DOHH2 (cell line): ENCODE results near the gene PDZK1.
A peak's percentile ranks its signal among the peaks of the same experiment; 100 is the strongest.
"Not testable (repeated sequence)": the region's sequence is repeated elsewhere in the genome, so short reads cannot be mapped to it uniquely, and the experiment has no call there.

Experiments
- H3F3A ChIP-seq: fragments of 200-600 bp; sonication (generic), shearing (Covaris generic); 2 replicates; pipeline ENCODE4 v1.6.0; 2016; ENCODE audit warnings: antibody characterized with exemption, mild to moderate bottlenecking; ENCODE audit not compliant: control insufficient read depth, insufficient read depth
- H3K27ac ChIP-seq: fragments of 200-600 bp; sonication (generic); 2 replicates; pipeline ENCODE4 v1.5.1; 2014; ENCODE audit warnings: low read depth, mild to moderate bottlenecking, low read length, moderate library complexity
- H3K27me3 ChIP-seq: fragments of 200-600 bp; sonication (generic); 2 replicates; pipeline ENCODE4 v1.6.1; 2014; ENCODE audit warnings: mild to moderate bottlenecking, low read length, mixed read lengths; ENCODE audit not compliant: control insufficient read depth
- H3K36me3 ChIP-seq: fragments of 200-600 bp; sonication (generic); 2 replicates; pipeline ENCODE4 v1.6.1; 2014; ENCODE audit warnings: mild to moderate bottlenecking, low read length, moderate library complexity, mixed read lengths; ENCODE audit not compliant: control insufficient read depth
- H3K4me1 ChIP-seq: fragments of 200-600 bp; sonication (generic); 2 replicates; pipeline ENCODE4 v1.6.1; 2014; ENCODE audit warnings: mild to moderate bottlenecking, low read length, mixed read lengths; ENCODE audit not compliant: control insufficient read depth
- H3K4me2 ChIP-seq: fragments of 200-600 bp; sonication (generic); 2 replicates; pipeline ENCODE4 v1.6.0; 2014; ENCODE audit warnings: mild to moderate bottlenecking, low read length, moderate library complexity
- H3K4me3 ChIP-seq: fragments of 200-600 bp; sonication (generic); 2 replicates; pipeline ENCODE4 v1.5.1; 2014; ENCODE audit warnings: mild to moderate bottlenecking, low read length, mixed read lengths
- H3K79me2 ChIP-seq: fragments of 200-600 bp; sonication (generic); 2 replicates; pipeline ENCODE4 v1.6.1; 2014; ENCODE audit warnings: mild to moderate bottlenecking, low read length, mixed read lengths; ENCODE audit not compliant: control insufficient read depth
- H3K9me2 ChIP-seq: fragments of 200-600 bp; sonication (generic); replicated peaks from 2 replicates; pipeline ENCODE4 v1.6.1; 2014; ENCODE audit warnings: mild to moderate bottlenecking, low read length, mixed read lengths; ENCODE audit not compliant: control insufficient read depth
- H3K9me3 ChIP-seq: fragments of 200-600 bp; sonication (generic); 2 replicates; pipeline ENCODE4 v1.6.1; 2014; ENCODE audit warnings: antibody characterized with exemption, low read length, mixed read lengths; ENCODE audit not compliant: control insufficient read depth, insufficient read depth
- H4K20me1 ChIP-seq: fragments of 200-600 bp; sonication (generic); 2 replicates; pipeline ENCODE4 v1.6.0; 2014; ENCODE audit warnings: low read depth, mild to moderate bottlenecking, antibody characterized with exemption, low read length, moderate library complexity; ENCODE audit not compliant: control insufficient read depth, insufficient read depth
- EZH2phosphoT487 ChIP-seq: fragments of 200-600 bp; sonication (generic); IDR thresholded peaks from 2 replicates; pipeline ENCODE4 v1.6.1; 2017; ENCODE audit warnings: borderline replicate concordance, mild to moderate bottlenecking, antibody characterized with exemption, low read length, moderate library complexity, mixed read lengths
- TF ChIP-seq, protein P1 (sequence below): fragments of 200-600 bp; sonication (generic); IDR thresholded peaks from one replicate; pipeline ENCODE4 v1.5.1; 2014; ENCODE audit warnings: antibody characterized with exemption, mild to moderate bottlenecking, low read depth, low read length; ENCODE audit not compliant: poor library complexity, severe bottlenecking

The PDZK1 gene

DNA sequence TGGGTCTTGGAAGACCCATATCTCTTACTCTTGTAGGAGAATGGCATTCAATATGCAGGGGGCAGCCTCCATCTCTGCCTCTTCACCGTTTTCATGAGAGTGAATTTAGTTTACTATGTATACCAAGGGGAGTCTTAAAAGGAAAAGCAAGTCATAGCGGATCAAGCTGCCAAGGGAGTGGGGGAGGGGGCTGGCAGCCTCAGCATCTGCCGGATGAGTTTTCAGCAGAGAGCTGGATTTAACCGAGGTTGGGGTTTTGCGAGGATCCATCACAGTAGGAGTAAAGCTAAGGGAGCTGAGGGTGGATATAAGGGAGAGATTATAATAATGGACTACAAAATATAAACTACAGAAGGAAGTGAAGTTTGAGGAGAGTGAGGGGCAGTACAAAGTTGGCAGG lies 22.0 kb upstream of the PDZK1 start:
- Histone ChIP-seq H3K36me3 (no peaks in the 10 kb centered on the region), H3K4me2 (no peak overlapping the region), H3K27ac (no peak overlapping the region), H3K9me2 (no peaks in the 10 kb centered on the region), H3K9me3 (no peaks in the 10 kb centered on the region), H4K20me1 (peaks cover 3% of the 10 kb centered on the region; the same call in 1 of the 2 replicates), H3K27me3 (no peaks in the 10 kb centered on the region), H3K79me2 (no peaks in the 10 kb centered on the region), H3F3A (no peaks in the 10 kb centered on the region), H3K4me3 (no peak overlapping the region), H3K4me1 (no peaks in the 10 kb centered on the region)
- TF ChIP-seq, protein P1, sequence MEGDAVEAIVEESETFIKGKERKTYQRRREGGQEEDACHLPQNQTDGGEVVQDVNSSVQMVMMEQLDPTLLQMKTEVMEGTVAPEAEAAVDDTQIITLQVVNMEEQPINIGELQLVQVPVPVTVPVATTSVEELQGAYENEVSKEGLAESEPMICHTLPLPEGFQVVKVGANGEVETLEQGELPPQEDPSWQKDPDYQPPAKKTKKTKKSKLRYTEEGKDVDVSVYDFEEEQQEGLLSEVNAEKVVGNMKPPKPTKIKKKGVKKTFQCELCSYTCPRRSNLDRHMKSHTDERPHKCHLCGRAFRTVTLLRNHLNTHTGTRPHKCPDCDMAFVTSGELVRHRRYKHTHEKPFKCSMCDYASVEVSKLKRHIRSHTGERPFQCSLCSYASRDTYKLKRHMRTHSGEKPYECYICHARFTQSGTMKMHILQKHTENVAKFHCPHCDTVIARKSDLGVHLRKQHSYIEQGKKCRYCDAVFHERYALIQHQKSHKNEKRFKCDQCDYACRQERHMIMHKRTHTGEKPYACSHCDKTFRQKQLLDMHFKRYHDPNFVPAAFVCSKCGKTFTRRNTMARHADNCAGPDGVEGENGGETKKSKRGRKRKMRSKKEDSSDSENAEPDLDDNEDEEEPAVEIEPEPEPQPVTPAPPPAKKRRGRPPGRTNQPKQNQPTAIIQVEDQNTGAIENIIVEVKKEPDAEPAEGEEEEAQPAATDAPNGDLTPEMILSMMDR, result no peak
- no peak for TF ChIP-seq EZH2phosphoT487

DNA sequence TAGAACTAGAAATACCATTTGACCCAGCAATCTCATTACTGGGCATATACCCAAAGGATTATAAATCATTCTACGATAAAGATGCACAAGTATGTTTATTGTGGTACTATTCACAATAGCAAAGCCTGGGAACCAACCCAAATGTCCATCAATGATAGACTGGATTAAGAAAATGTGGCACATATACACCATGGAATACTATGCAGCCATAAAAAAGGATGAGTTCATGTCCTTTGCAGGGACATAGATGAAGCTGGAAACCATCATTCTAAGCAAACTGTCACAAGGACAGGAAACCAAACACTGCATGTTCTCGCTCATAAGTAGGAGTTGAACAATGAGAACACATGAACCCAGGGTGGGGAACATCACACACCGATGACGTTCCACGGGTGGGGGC lies 19.0 kb upstream of the PDZK1 start:
- not testable (repeated sequence) for H3K4me2 ChIP-seq, H3K27me3 ChIP-seq, H3K27ac ChIP-seq, H3K4me1 ChIP-seq, H4K20me1 ChIP-seq, H3K79me2 ChIP-seq, H3K9me2 ChIP-seq, H3F3A ChIP-seq, H3K36me3 ChIP-seq, H3K9me3 ChIP-seq, H3K4me3 ChIP-seq

DNA sequence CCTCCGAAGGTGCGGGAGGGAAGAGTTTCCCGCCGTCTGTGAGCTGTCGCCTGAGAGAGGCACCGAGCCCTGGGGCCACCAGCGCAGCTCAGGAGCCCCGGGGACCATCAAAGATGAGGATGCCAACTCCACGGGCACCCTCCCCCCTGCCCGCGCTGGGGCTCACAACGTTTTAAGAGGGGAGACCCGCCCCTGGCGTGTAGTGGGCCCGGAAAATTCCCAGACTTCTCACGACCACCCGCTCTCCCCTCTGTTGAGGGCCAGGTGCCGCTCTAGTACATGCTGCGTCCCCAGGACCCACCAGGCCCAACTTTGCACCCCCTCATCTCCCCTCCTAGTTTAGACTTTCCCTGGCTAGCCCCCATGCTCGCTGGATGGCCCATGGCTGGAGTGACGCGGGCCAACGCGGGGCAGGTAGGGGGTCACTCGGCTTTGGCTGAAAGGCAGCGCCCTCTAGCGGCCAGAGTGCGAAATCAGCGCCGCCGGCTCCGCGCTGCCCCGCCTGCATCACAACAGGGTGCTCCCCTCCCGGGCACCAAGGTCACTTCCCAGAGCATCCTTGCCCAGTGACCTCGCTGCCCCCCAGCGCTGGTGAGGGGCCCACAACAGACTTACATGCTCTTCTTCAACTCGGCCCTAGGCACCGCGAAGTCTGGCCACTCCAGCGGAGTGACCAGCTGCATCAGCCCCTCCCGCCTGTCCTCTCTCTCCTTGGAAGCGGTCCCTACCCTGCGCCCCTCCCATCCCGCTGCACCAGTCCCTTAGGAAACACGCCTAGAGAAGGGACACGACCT lies 13.9 kb upstream of the PDZK1 start:
- Histone ChIP-seq H3K27me3 (peaks cover 5% of the 10 kb centered on the region; the same call in 1 of the 2 replicates), H3K4me2 (0 out of 2 replicates have a peak overlapping the region, but pooled peaks have one; percentile 27), H3F3A (no peaks in the 10 kb centered on the region), H3K4me3 (no peak overlapping the region), H4K20me1 (no peaks in the 10 kb centered on the region), H3K9me2 (no peaks in the 10 kb centered on the region), H3K4me1 (0 out of 2 replicates have a peak, but pooled peaks cover 5% of the 10 kb centered on the region), H3K27ac (no peak overlapping the region), H3K79me2 (no peaks in the 10 kb centered on the region), H3K36me3 (no peaks in the 10 kb centered on the region), H3K9me3 (no peaks in the 10 kb centered on the region)
- no peak for TF ChIP-seq EZH2phosphoT487
- TF ChIP-seq, protein P1, result peak; percentile 93

DNA sequence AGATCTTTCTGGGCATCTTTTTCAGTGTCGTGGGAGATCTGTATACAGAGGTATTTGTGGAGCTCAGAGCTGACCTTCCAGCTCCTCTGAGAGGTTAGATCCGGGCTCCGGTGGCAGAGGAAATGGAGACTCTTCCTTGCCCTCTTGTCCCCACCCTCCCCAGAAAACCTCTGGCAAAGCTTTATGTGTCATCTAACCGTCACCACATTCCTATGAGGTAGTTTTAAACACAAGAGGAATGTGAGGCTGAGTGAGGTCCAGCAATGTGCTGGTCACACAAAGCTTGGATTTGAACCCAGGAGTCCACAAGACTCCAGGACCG lies 13.3 kb upstream of the PDZK1 start:
- Histone ChIP-seq H3K36me3 (no peaks in the 10 kb centered on the region), H3K79me2 (no peaks in the 10 kb centered on the region), H3K27me3 (peaks cover 5% of the 10 kb centered on the region; the same call in 1 of the 2 replicates), H3K9me3 (no peaks in the 10 kb centered on the region), H3K4me1 (0 out of 2 replicates have a peak, but pooled peaks cover 5% of the 10 kb centered on the region), H3F3A (no peaks in the 10 kb centered on the region), H3K4me3 (no peak overlapping the region), H3K4me2 (no peak overlapping the region), H3K9me2 (no peaks in the 10 kb centered on the region), H3K27ac (no peak overlapping the region), H4K20me1 (no peaks in the 10 kb centered on the region)
- no peak for TF ChIP-seq EZH2phosphoT487
- TF ChIP-seq, protein P1, result no peak
